Activated CD8-positive, alpha-beta T cell treated with anti-CD3 and anti-CD28 coated beads for 36 hours (primary cell): ENCODE measurements around the gene GLTPD2. TPM values are rescaled to one million over a fixed set of nuclear protein-coding genes. Genes with fewer than 3 reads are reported as not detected.

Experiments used
- ATAC-seq: fragments of 200-7000 bp; cut with Tn5 transposase; one replicate; pipeline ENCODE4 v1.10.0; 2021; ENCODE audit warnings: mild to moderate bottlenecking, moderate library complexity
- CTCF ChIA-PET: fragments of 350-600 bp; sonication (Branson Sonifier 250); formaldehyde crosslinking; loops from one replicate; lab custom pipeline; 2021; ENCODE audit warnings: antibody characterized with exemption; lab: Charles Lee
- POLR2A ChIA-PET: fragments of 350-600 bp; sonication (Branson Sonifier 250); formaldehyde crosslinking; loops from one replicate; lab custom pipeline; 2021; ENCODE audit warnings: antibody characterized with exemption; lab: Charles Lee
- DNase-seq: peaks from one replicate; pipeline ENCODE4 v3.0.0-alpha.2; 2020
- H3K27ac Mint-ChIP-seq: one replicate; pipeline ENCODE4 v1.8.0; 2021; ENCODE audit warnings: mild to moderate bottlenecking, mixed read lengths
- H3K27me3 Mint-ChIP-seq: one replicate; pipeline ENCODE4 v1.8.0; 2021; ENCODE audit warnings: mixed read lengths
- H3K36me3 Mint-ChIP-seq: one replicate; pipeline ENCODE4 v1.8.0; 2021; ENCODE audit warnings: low read depth, mixed read lengths
- H3K4me1 Mint-ChIP-seq: one replicate; pipeline ENCODE4 v1.8.0; 2021; ENCODE audit warnings: low read depth, mixed read lengths
- H3K4me3 Mint-ChIP-seq: one replicate; pipeline ENCODE4 v1.8.0; 2021; ENCODE audit warnings: mild to moderate bottlenecking, moderate library complexity, mixed read lengths
- H3K9me3 Mint-ChIP-seq: one replicate; pipeline ENCODE4 v1.8.0; 2021; ENCODE audit warnings: mixed read lengths
- CTCF ChIP-seq: fragments of 200-600 bp; IDR thresholded peaks from one replicate; pipeline ENCODE4 v1.8.0; 2022; ENCODE audit warnings: antibody characterized with exemption, mild to moderate bottlenecking
- intact Hi-C: fragments of 100-400 bp; cut with micrococcal nuclease; formaldehyde crosslinking; loops from one replicate; pipeline ENCODE4 v1.10.0; 2022
- total RNA-seq, 2 experiments: library from RNA; stranded (reverse); gene quantifications; one replicate each; pipeline ENCODE4 v1.2.3, GENCODE V29; 2021

GLTPD2 gene
- total RNA-seq, 2 experiments from 2014 or later, result not detected

GRCh38 chr17:4807605-4808377 is 19.0 kb downstream of the GLTPD2 start:
- Mint-ChIP-seq H3K9me3 (no peaks in the 10 kb centered on the region), H3K27ac (no peak overlapping the region), H3K4me3 (peak overlapping the region; percentile 69), H3K4me1 (peaks cover 14% of the 10 kb centered on the region), H3K27me3 (no peaks in the 10 kb centered on the region), H3K36me3 (peaks cover 3% of the 10 kb centered on the region)
- TF ChIP-seq CTCF, result no peak
- ChIA-PET CTCF (interaction anchor here (3.7 kb wide), 1 partner anchor 18 kb away, joined by 15 read pairs; the partner anchor contains the start of gene GLTPD2), POLR2A (interaction anchor here (1.2 to 2.2 kb wide), 4 partner anchors 10 to 132 kb away, joined by 4 to 8 read pairs (median 4); partner anchors contain the start of genes C17orf107, PSMB6, RNF167 and SLC25A11)
- no peak for ATAC-seq
- intact Hi-C loops, result no loop called here
- DNase-seq, result no peak

GRCh38 chr17:4808378-4808767 is 19.6 kb downstream of the GLTPD2 start:
- ATAC-seq, result no peak
- Mint-ChIP-seq H3K27ac (no peak overlapping the region), H3K36me3 (peaks cover 3% of the 10 kb centered on the region), H3K27me3 (no peaks in the 10 kb centered on the region), H3K4me3 (peak overlapping the region; percentile 69), H3K4me1 (peaks cover 14% of the 10 kb centered on the region), H3K9me3 (no peaks in the 10 kb centered on the region)
- no peak for TF ChIP-seq CTCF
- ChIA-PET CTCF (interaction anchor here (1.4 to 3.7 kb wide), 2 partner anchors 17 to 19 kb away, joined by 3 to 15 read pairs; partner anchors contain the start of gene GLTPD2), POLR2A (interaction anchor here (1.7 to 2.2 kb wide), 2 partner anchors 12 to 91 kb away, joined by 4 to 8 read pairs; partner anchors contain the start of genes C17orf107 and PSMB6)
- DNase-seq, result no peak
- intact Hi-C loops, result no loop called here

GRCh38 chr17:4810696-4811290 is 22.0 kb downstream of the GLTPD2 start:
- intact Hi-C loops, result no loop called here
- ChIA-PET POLR2A (interaction anchor here (1.1 to 1.2 kb wide), 2 partner anchors 8 to 15 kb away, joined by 3 to 4 read pairs; partner anchors contain the start of gene PSMB6), CTCF (no interaction called here)
- Mint-ChIP-seq H3K4me1 (peaks cover 14% of the 10 kb centered on the region), H3K9me3 (no peaks in the 10 kb centered on the region), H3K27me3 (no peaks in the 10 kb centered on the region), H3K36me3 (peaks cover 3% of the 10 kb centered on the region), H3K4me3 (no peak overlapping the region), H3K27ac (peak overlapping the region; percentile 39)
- no peak for TF ChIP-seq CTCF
- ATAC-seq, result no peak
- DNase-seq, result peak; percentile 33

- no peak for TF ChIP-seq CTCF
- Mint-ChIP-seq H3K36me3 (peaks cover 3% of the 10 kb centered on the region), H3K4me3 (no peak overlapping the region), H3K27me3 (no peaks in the 10 kb centered on the region), H3K4me1 (peaks cover 9% of the 10 kb centered on the region), H3K9me3 (no peaks in the 10 kb centered on the region), H3K27ac (no peak overlapping the region)
- intact Hi-C loops, result no loop called here
- ATAC-seq (no peak), DNase-seq (no peak)
- POLR2A ChIA-PET, result interaction anchor here (1.1 kb wide), 1 partner anchor 8 kb away, joined by 3 read pairs; no protein-coding TSS in a partner anchor
- CTCF ChIA-PET, result interaction anchor here (0.7 to 1.6 kb wide), 2 partner anchors 22 to 70 kb away, joined by 3 to 4 read pairs; no protein-coding TSS in a partner anchor
Observed at GRCh38 chr17:4811471-4811870, 22.7 kb downstream of the GLTPD2 start.
